HG02943 (cell line): ENCODE results near the gene RNF223.
"Not testable (repeated sequence)": the region's sequence is repeated elsewhere in the genome, so short reads cannot be mapped to it uniquely, and the experiment has no call there.

Source experiments
- ATAC-seq: cut with Tn5 transposase; IDR thresholded peaks from one replicate; pipeline ENCODE4 v1.9.1; 2021; ENCODE audit warnings: mild to moderate bottlenecking, low read depth, moderate library complexity; ENCODE audit not compliant: unreplicated experiment

The RNF223 gene

GRCh38 chr1:1088029-1088800 lies 14.1 kb upstream of the RNF223 start:
- no peak for ATAC-seq

GRCh38 chr1:1087351-1088028 lies 13.4 kb upstream of the RNF223 start:
- no peak for ATAC-seq

GRCh38 chr1:1086911-1087341 lies 12.8 kb upstream of the RNF223 start:
- ATAC-seq, result no peak

- no peak for ATAC-seq
These were observed 12.1 kb upstream of the RNF223 start for GRCh38 chr1:1085911-1086841.

GRCh38 chr1:1085171-1085841 lies 11.2 kb upstream of the RNF223 start:
- ATAC-seq, result no peak

- ATAC-seq, result no peak
These were observed 10.5 kb upstream of the RNF223 start for GRCh38 chr1:1084372-1085170.

GRCh38 chr1:1083416-1084371 lies 9.6 kb upstream of the RNF223 start:
- no peak for ATAC-seq

GRCh38 chr1:1082776-1083415 lies 8.8 kb upstream of the RNF223 start:
- no peak for ATAC-seq

- no peak for ATAC-seq
These were observed 8.2 kb upstream of the RNF223 start for GRCh38 chr1:1082239-1082775.

GRCh38 chr1:1081311-1082238 lies 7.5 kb upstream of the RNF223 start:
- no peak for ATAC-seq

- no peak for ATAC-seq
These were observed 6.8 kb upstream of the RNF223 start for GRCh38 chr1:1080951-1081310.

- no peak for ATAC-seq
These were observed 6.1 kb upstream of the RNF223 start for GRCh38 chr1:1080122-1080757.

- ATAC-seq, result no peak
These were observed 5.5 kb upstream of the RNF223 start for GRCh38 chr1:1079408-1080121.

GRCh38 chr1:1077396-1077795 lies 3.3 kb upstream of the RNF223 start:
- ATAC-seq, result not testable (repeated sequence)

GRCh38 chr1:1075148-1075935 lies 1.2 kb upstream of the RNF223 start:
- no peak for ATAC-seq
